NOMO-1 (cell line): ENCODE results near the gene ICA1.

Experiments
- DNase-seq, 2 experiments: peaks; one replicate each; lab custom pipeline; 2025; ENCODE audit not compliant: unreplicated experiment in 2 of 2; lab: John Stamatoyannopoulos, UW

ICA1 gene

GRCh38 chr7:8205031-8205387 is 57.0 kb downstream of the ICA1 start:
- no peak for DNase-seq

GRCh38 chr7:8204339-8205030 is 57.5 kb downstream of the ICA1 start:
- DNase-seq, result peak in 1 of 2 experiments; percentile 38

- DNase-seq, result peak; percentile 7 to 47
Observed at GRCh38 chr7:8201846-8202441, 60.0 kb downstream of the ICA1 start.

GRCh38 chr7:8200717-8201116 is 61.2 kb downstream of the ICA1 start:
- no peak for DNase-seq

GRCh38 chr7:8200316-8200715 is 61.7 kb downstream of the ICA1 start:
- no peak for DNase-seq

GRCh38 chr7:8197994-8198698 is 63.8 kb downstream of the ICA1 start:
- DNase-seq, result no peak

GRCh38 chr7:8192897-8193296 is 69.1 kb downstream of the ICA1 start:
- no peak for DNase-seq

GRCh38 chr7:8190119-8190895 is 71.7 kb downstream of the ICA1 start:
- peak in 1 of 2 experiments; percentile 30 for DNase-seq

GRCh38 chr7:8189625-8190024 is 72.3 kb downstream of the ICA1 start:
- no peak for DNase-seq

GRCh38 chr7:8185926-8186683 is 75.9 kb downstream of the ICA1 start:
- DNase-seq, result peak; percentile 44 to 77

- no peak for DNase-seq
Observed at GRCh38 chr7:8184221-8184620, 77.7 kb downstream of the ICA1 start.

- DNase-seq, result no peak
Observed at GRCh38 chr7:8179486-8179885, 82.5 kb downstream of the ICA1 start.

- DNase-seq, result peak; percentile 13 to 47
Observed at GRCh38 chr7:8178353-8178752, 83.6 kb downstream of the ICA1 start.

GRCh38 chr7:8177109-8177933 is 84.6 kb downstream of the ICA1 start:
- DNase-seq, result peak in 1 of 2 experiments; percentile 86

GRCh38 chr7:8176370-8177081 is 85.4 kb downstream of the ICA1 start:
- DNase-seq, result peak; percentile 52 to 75

- no peak for DNase-seq
Observed at GRCh38 chr7:8175929-8176369, 86.0 kb downstream of the ICA1 start.

GRCh38 chr7:8172372-8173354 is 89.3 kb downstream of the ICA1 start:
- peak in 1 of 2 experiments; percentile 35 for DNase-seq

GRCh38 chr7:8169171-8169570 is 92.8 kb downstream of the ICA1 start:
- no peak for DNase-seq
